Measurements from ENCODE around the gene FABP6. TPM values are rescaled to one million over a fixed set of nuclear protein-coding genes. Genes with fewer than 3 reads are reported as not detected.

FABP6 gene
- total RNA-seq, 1 donor from 2014 or later: not detected

GRCh38 chr5:160266752-160267345 is 37.5 kb downstream of the FABP6 start:
- no peak for DNase-seq (ENCODE audit: low read depth)
- H3K27me3 ChIP-seq (ENCODE audit: control insufficient read depth, insufficient read depth, low read length): no peaks in the 10 kb centered on the region
- no peak for FAIRE-seq

GRCh38 chr5:160268121-160268520 is 38.8 kb downstream of the FABP6 start:
- H3K27me3 ChIP-seq (ENCODE audit: control insufficient read depth, insufficient read depth, low read length): no peaks in the 10 kb centered on the region
- no peak overlapping the region for H3K4me3 ChIP-seq (ENCODE audit: low read depth, low read length)
- no peak for DNase-seq (ENCODE audit: low read depth)
- FAIRE-seq: no peak
- peaks cover 1% of the 10 kb centered on the region for H3K36me3 ChIP-seq (ENCODE audit: control insufficient read depth, insufficient read depth, low read length)
- TF ChIP-seq CTCF (IDR thresholded peaks at IDR 0.05; ENCODE audit: insufficient read depth, low read length, severe bottlenecking): no peak

More at GRCh38 chr5:160266752-160267345, 37.5 kb downstream of the FABP6 start:
- TF ChIP-seq CTCF (IDR thresholded peaks at IDR 0.05; ENCODE audit: insufficient read depth, low read length, severe bottlenecking): no peak
- Histone ChIP-seq H3K4me3 (ENCODE audit: low read depth, low read length) (no peak overlapping the region), H3K36me3 (ENCODE audit: control insufficient read depth, insufficient read depth, low read length) (peaks cover 1% of the 10 kb centered on the region)

GRCh38 chr5:160269017-160269416 is 39.7 kb downstream of the FABP6 start:
- Histone ChIP-seq H3K36me3 (ENCODE audit: control insufficient read depth, insufficient read depth, low read length) (peaks cover 1% of the 10 kb centered on the region), H3K4me3 (ENCODE audit: low read depth, low read length) (no peak overlapping the region), H3K27me3 (ENCODE audit: control insufficient read depth, insufficient read depth, low read length) (no peaks in the 10 kb centered on the region)
- FAIRE-seq (no peak), DNase-seq (ENCODE audit: low read depth) (peak; percentile 51)
- no peak for TF ChIP-seq CTCF (IDR thresholded peaks at IDR 0.05; ENCODE audit: insufficient read depth, low read length, severe bottlenecking)

GRCh38 chr5:160270704-160271103 is 41.4 kb downstream of the FABP6 start:
- DNase-seq (ENCODE audit: low read depth): peak; percentile 86
- FAIRE-seq: no peak
- no peak overlapping the region for H3K4me3 ChIP-seq (ENCODE audit: low read depth, low read length)
- H3K27me3 ChIP-seq (ENCODE audit: control insufficient read depth, insufficient read depth, low read length): no peaks in the 10 kb centered on the region
- TF ChIP-seq CTCF (IDR thresholded peaks at IDR 0.05; ENCODE audit: insufficient read depth, low read length, severe bottlenecking): no peak
- peaks cover 1% of the 10 kb centered on the region for H3K36me3 ChIP-seq (ENCODE audit: control insufficient read depth, insufficient read depth, low read length)

GRCh38 chr5:160271396-160271795 is 42.1 kb downstream of the FABP6 start:
- no peak overlapping the region for H3K4me3 ChIP-seq (ENCODE audit: low read depth, low read length)
- H3K36me3 ChIP-seq (ENCODE audit: control insufficient read depth, insufficient read depth, low read length): peaks cover 1% of the 10 kb centered on the region
- no peaks in the 10 kb centered on the region for H3K27me3 ChIP-seq (ENCODE audit: control insufficient read depth, insufficient read depth, low read length)
- no peak for TF ChIP-seq CTCF (IDR thresholded peaks at IDR 0.05; ENCODE audit: insufficient read depth, low read length, severe bottlenecking)
- no peak for FAIRE-seq
- peak; percentile 55 for DNase-seq (ENCODE audit: low read depth)

GRCh38 chr5:160271836-160272235 is 42.5 kb downstream of the FABP6 start:
- Histone ChIP-seq H3K4me3 (ENCODE audit: low read depth, low read length) (no peak overlapping the region), H3K36me3 (ENCODE audit: control insufficient read depth, insufficient read depth, low read length) (peaks cover 1% of the 10 kb centered on the region), H3K27me3 (ENCODE audit: control insufficient read depth, insufficient read depth, low read length) (no peaks in the 10 kb centered on the region)
- FAIRE-seq (no peak), DNase-seq (ENCODE audit: low read depth) (no peak)
- no peak for TF ChIP-seq CTCF (IDR thresholded peaks at IDR 0.05; ENCODE audit: insufficient read depth, low read length, severe bottlenecking)
